ENCODE data around the gene GOLIM4. TPM values are rescaled to one million over a fixed set of nuclear protein-coding genes. Genes with fewer than 3 reads are reported as not detected.
"Not testable (repeated sequence)": the region's sequence is repeated elsewhere in the genome, so short reads cannot be mapped to it uniquely, and the experiment has no call there.

The GOLIM4 gene
- total RNA-seq, 4 donors from 2014 or later = 35.9 to 59.0 (median 52.0) TPM

- WGBS, 2 donors = 94 to 99% methylated on average over 3 of the region's 3 CpGs
- Histone ChIP-seq H3K27ac (no peak overlapping the region), H3K4me1 (peaks cover 0 to 40% (median 2%) of the 10 kb centered on the region in 4 donors), H3K4me3 (no peak overlapping the region), H3K36me3 (peaks cover 0 to 5% (median 0%) of the 10 kb centered on the region in 3 donors), H3K27me3 (no peaks in the 10 kb centered on the region), H3K9me3 (no peaks in the 10 kb centered on the region)
- DNase-seq (ENCODE audit: low spot score in 2 of 2) = no peak
- TF ChIP-seq, protein P1, sequence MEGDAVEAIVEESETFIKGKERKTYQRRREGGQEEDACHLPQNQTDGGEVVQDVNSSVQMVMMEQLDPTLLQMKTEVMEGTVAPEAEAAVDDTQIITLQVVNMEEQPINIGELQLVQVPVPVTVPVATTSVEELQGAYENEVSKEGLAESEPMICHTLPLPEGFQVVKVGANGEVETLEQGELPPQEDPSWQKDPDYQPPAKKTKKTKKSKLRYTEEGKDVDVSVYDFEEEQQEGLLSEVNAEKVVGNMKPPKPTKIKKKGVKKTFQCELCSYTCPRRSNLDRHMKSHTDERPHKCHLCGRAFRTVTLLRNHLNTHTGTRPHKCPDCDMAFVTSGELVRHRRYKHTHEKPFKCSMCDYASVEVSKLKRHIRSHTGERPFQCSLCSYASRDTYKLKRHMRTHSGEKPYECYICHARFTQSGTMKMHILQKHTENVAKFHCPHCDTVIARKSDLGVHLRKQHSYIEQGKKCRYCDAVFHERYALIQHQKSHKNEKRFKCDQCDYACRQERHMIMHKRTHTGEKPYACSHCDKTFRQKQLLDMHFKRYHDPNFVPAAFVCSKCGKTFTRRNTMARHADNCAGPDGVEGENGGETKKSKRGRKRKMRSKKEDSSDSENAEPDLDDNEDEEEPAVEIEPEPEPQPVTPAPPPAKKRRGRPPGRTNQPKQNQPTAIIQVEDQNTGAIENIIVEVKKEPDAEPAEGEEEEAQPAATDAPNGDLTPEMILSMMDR (IDR thresholded peaks at IDR 0.05) = no peak
- no peak for TF ChIP-seq EP300 (IDR thresholded peaks at IDR 0.05)
- no peak for TF ChIP-seq POLR2A (IDR thresholded peaks at IDR 0.05)
These were observed 35.4 kb downstream of the GOLIM4 start for GRCh38 chr3:168060317-168060716.

DNA sequence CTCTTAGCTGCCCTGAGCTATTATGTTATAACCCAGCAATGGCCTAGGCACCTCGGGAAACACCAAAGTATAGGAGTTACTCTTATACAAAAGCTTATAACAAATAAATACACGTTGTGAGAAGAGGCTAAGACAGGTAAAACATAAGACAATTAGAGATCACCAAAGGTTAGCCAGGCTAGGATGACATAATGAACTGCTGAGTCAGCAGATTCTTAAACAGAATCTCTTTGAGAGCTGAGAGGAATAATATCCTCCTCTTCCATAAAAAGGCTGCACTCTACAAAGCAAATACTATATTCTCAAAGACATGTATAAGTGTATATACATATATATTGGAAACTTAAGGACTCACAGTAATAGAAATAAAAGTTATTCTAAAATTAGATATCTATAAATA is 37.2 kb downstream of the GOLIM4 start:
- no peak overlapping the region for H3K4me3 ChIP-seq
- H3K4me1 ChIP-seq = peaks cover 0 to 26% (median 0%) of the 10 kb centered on the region in 4 donors
- WGBS, 2 donors = 50 to 51% methylated on average over 2 of the region's 2 CpGs
- H3K9me3 ChIP-seq = no peaks in the 10 kb centered on the region
- peaks cover 0 to 5% (median 0%) of the 10 kb centered on the region in 3 donors for H3K36me3 ChIP-seq
- TF ChIP-seq, protein P1 (IDR thresholded peaks at IDR 0.05) = no peak
- TF ChIP-seq EP300 (IDR thresholded peaks at IDR 0.05) (no peak), POLR2A (IDR thresholded peaks at IDR 0.05) (no peak)
- no peaks in the 10 kb centered on the region for H3K27me3 ChIP-seq
- no peak overlapping the region for H3K27ac ChIP-seq
- DNase-seq (ENCODE audit: low spot score in 2 of 2) = no peak

DNA sequence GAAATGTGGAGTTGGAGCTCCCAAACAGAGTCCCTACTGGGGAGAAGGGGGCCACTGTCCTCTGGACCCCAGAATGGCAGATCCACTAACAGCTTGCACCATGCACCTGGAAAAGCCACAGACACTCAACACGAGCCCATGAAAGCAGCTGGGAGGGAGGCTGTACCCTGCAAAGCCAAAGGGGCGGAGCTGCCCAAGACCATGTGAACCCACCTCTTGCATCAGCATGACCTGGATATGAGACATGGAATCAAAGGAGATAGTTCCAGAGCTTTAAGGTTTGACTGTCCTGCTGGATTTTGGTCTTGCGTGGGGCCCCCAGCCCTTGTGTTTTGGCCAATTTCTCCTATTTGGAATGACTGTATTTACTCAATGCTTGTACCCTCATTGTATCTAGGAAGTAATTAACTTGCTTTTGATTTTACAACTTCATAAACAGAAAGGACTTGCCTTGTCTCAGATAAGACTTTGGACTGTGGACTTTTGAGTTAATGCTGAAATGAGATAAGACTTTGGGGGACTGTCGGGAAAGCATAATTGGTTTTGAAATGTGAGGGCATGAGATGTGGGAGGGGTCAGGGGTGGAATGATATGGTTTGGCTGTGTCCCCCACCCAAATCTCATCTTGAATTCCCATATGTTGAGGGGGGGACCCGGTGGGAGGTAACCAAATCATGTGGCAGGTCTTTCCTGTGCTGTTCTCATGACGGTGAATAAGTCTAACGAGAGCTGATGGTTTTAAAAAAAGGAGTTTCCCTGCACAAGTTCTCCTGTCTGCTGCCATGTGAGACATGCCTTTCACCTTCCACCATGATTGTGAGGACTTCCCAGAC is 39.1 kb downstream of the GOLIM4 start:
- H3K4me3 ChIP-seq; H3K27ac ChIP-seq; H3K9me3 ChIP-seq; H3K27me3 ChIP-seq; DNase-seq (ENCODE audit: low spot score in 2 of 2); H3K36me3 ChIP-seq: not testable (repeated sequence)
- peaks cover 0 to 29% (median 0%) of the 10 kb centered on the region in 4 donors for H3K4me1 ChIP-seq
- WGBS, 2 donors = 93% methylated on average over 7 of the region's 7 CpGs

GRCh38 chr3:168054447-168054846 is 41.3 kb downstream of the GOLIM4 start:
- Histone ChIP-seq H3K27ac (no peak overlapping the region), H3K9me3 (no peaks in the 10 kb centered on the region), H3K4me3 (no peak overlapping the region), H3K4me1 (peaks cover 0 to 34% (median 0%) of the 10 kb centered on the region in 4 donors), H3K27me3 (no peaks in the 10 kb centered on the region), H3K36me3 (peaks cover 0 to 5% (median 0%) of the 10 kb centered on the region in 3 donors)
- no peak for DNase-seq (ENCODE audit: low spot score in 2 of 2)
- TF ChIP-seq, protein P1 (IDR thresholded peaks at IDR 0.05) = no peak
- TF ChIP-seq EP300 (IDR thresholded peaks at IDR 0.05) (no peak), POLR2A (IDR thresholded peaks at IDR 0.05) (no peak)
- 95 to 99% methylated on average over 5 of the region's 5 CpGs for WGBS, 2 donors

DNA sequence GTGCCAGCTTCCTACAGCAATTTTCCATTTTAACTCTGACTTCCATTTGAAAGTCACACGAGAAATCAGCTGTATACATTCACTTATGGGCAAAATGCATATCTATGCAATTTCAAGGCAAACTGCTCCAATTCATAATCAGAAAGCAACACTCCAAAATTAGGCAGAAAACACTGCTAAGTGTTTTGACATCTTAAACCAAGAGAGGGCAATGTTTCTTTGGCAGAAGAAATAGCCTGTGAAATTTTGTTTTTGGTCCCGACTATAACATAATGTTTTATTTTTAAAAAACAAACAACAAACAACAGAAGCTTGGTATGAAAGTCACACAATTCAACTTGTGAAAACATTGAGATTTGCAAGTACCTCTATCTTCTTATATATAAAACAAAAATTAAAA is 42.6 kb downstream of the GOLIM4 start:
- H3K4me1 ChIP-seq = peaks cover 0 to 41% (median 5%) of the 10 kb centered on the region in 4 donors
- no peaks in the 10 kb centered on the region for H3K9me3 ChIP-seq
- H3K4me3 ChIP-seq = no peak overlapping the region
- H3K36me3 ChIP-seq = peaks cover 0 to 5% (median 0%) of the 10 kb centered on the region in 3 donors
- no peak overlapping the region for H3K27ac ChIP-seq
- 42 to 56% methylated on average over 2 of the region's 2 CpGs for WGBS, 2 donors
- DNase-seq (ENCODE audit: low spot score in 2 of 2) = no peak
- TF ChIP-seq EP300 (IDR thresholded peaks at IDR 0.05) = no peak
- TF ChIP-seq, protein P1 (IDR thresholded peaks at IDR 0.05) = peak in 2 of 5 experiments; percentile 19 to 21
- H3K27me3 ChIP-seq = no peaks in the 10 kb centered on the region
